Right atrium auricular region (tissue), 2 donors: Measurements from ENCODE around the gene CCDC136. TPM values are rescaled to one million over a fixed set of nuclear protein-coding genes. Genes with fewer than 3 reads are reported as not detected.

Source experiments
- DNase-seq: peaks from one replicate; pipeline ENCODE4 v3.0.0-alpha.2; 2019; ENCODE audit warnings: low spot score
- H3K27ac ChIP-seq, 2 donors: fragments of 200-600 bp; sonication (generic); 1 replicate in 1 of 2; 2 replicates in 1 of 2; pipeline ENCODE4 v1.5.1; 2016 to 2019
- H3K27me3 ChIP-seq, 2 donors: fragments of 200-600 bp; sonication (generic); one replicate each; pipeline versions ENCODE4 v1.5.1 to v1.6.0; 2017 to 2019
- H3K36me3 ChIP-seq: fragments of 200-600 bp; sonication (generic); one replicate; pipeline ENCODE4 v1.5.1; 2016
- H3K4me1 ChIP-seq, 2 donors: fragments of 200-600 bp; sonication (generic); one replicate each; pipeline versions ENCODE4 v1.5.1 to v1.6.0; 2017 to 2019
- H3K4me3 ChIP-seq, 2 donors: fragments of 200-600 bp; sonication (generic); 1 replicate in 1 of 2; 2 replicates in 1 of 2; pipeline ENCODE4 v1.5.1; 2017 to 2019; ENCODE audit warnings: mild to moderate bottlenecking in 1 of 2, moderate library complexity in 1 of 2
- H3K9me3 ChIP-seq, 2 donors: fragments of 200-600 bp; sonication (generic); one replicate each; pipeline ENCODE4 v1.5.1; 2019
- total RNA-seq, 2 donors: library from RNA; depleted of rRNA; stranded (reverse); fragments of >200 nt; gene quantifications; one replicate each; pipeline ENCODE4 v1.1.0, GENCODE V29; 2016
- TF ChIP-seq, protein P1 (sequence below), 2 donors: fragments of 200-600 bp; sonication (generic); IDR thresholded peaks; one replicate each; pipeline ENCODE4 v1.5.1; 2019; ENCODE audit warnings: antibody characterized with exemption in 2 of 2

CCDC136 gene
- total RNA-seq, 2 donors from 2014 or later, result 2.6 to 8.5 TPM

GRCh38 chr7:128852537-128853254 lies 60.9 kb downstream of the CCDC136 start:
- TF ChIP-seq, protein P1, sequence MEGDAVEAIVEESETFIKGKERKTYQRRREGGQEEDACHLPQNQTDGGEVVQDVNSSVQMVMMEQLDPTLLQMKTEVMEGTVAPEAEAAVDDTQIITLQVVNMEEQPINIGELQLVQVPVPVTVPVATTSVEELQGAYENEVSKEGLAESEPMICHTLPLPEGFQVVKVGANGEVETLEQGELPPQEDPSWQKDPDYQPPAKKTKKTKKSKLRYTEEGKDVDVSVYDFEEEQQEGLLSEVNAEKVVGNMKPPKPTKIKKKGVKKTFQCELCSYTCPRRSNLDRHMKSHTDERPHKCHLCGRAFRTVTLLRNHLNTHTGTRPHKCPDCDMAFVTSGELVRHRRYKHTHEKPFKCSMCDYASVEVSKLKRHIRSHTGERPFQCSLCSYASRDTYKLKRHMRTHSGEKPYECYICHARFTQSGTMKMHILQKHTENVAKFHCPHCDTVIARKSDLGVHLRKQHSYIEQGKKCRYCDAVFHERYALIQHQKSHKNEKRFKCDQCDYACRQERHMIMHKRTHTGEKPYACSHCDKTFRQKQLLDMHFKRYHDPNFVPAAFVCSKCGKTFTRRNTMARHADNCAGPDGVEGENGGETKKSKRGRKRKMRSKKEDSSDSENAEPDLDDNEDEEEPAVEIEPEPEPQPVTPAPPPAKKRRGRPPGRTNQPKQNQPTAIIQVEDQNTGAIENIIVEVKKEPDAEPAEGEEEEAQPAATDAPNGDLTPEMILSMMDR (IDR thresholded peaks at IDR 0.05), result no peak
- Histone ChIP-seq H3K4me1 (no peaks in the 10 kb centered on the region), H3K27me3 (no peaks in the 10 kb centered on the region), H3K27ac (no peak overlapping the region), H3K9me3 (no peaks in the 10 kb centered on the region), H3K4me3 (no peak overlapping the region), H3K36me3 (peaks cover 96% of the 10 kb centered on the region)
- DNase-seq, result no peak

- H3K27me3 ChIP-seq, result no peaks in the 10 kb centered on the region
- H3K4me1 ChIP-seq, result peaks cover 0 to 6% of the 10 kb centered on the region in 2 donors
- H3K4me3 ChIP-seq, result no peak overlapping the region
- TF ChIP-seq, protein P1 (IDR thresholded peaks at IDR 0.05), result no peak
- no peaks in the 10 kb centered on the region for H3K9me3 ChIP-seq
- DNase-seq, result no peak
- no peak overlapping the region for H3K27ac ChIP-seq
- H3K36me3 ChIP-seq, result peaks cover 93% of the 10 kb centered on the region
Observed at GRCh38 chr7:128853799-128854198, 62.0 kb downstream of the CCDC136 start.

DNA sequence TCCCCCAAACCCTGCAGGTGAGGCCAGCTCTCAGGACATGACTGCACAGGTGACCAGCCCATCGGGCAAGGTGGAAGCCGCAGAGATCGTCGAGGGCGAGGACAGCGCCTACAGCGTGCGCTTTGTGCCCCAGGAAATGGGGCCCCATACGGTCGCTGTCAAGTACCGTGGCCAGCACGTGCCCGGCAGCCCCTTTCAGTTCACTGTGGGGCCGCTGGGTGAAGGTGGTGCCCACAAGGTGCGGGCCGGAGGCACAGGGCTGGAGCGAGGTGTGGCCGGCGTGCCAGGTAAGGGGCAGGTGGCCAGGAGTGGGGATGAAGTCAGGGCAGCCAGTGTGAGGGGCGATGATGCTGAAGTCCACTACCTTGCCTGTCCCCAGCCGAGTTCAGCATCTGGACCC lies 62.6 kb downstream of the CCDC136 start:
- Histone ChIP-seq H3K9me3 (no peaks in the 10 kb centered on the region), H3K27ac (no peak overlapping the region), H3K36me3 (peaks cover 90% of the 10 kb centered on the region), H3K4me1 (peaks cover 0 to 12% of the 10 kb centered on the region in 2 donors), H3K27me3 (no peaks in the 10 kb centered on the region), H3K4me3 (no peak overlapping the region)
- TF ChIP-seq, protein P1 (IDR thresholded peaks at IDR 0.05), result no peak
- no peak for DNase-seq

GRCh38 chr7:128855559-128855958 lies 63.8 kb downstream of the CCDC136 start:
- Histone ChIP-seq H3K27me3 (no peaks in the 10 kb centered on the region), H3K27ac (no peak overlapping the region), H3K4me1 (peaks cover 0 to 24% of the 10 kb centered on the region in 2 donors), H3K9me3 (no peaks in the 10 kb centered on the region), H3K4me3 (no peak overlapping the region), H3K36me3 (peaks cover 78% of the 10 kb centered on the region)
- DNase-seq, result no peak
- TF ChIP-seq, protein P1 (IDR thresholded peaks at IDR 0.05), result no peak

GRCh38 chr7:128856001-128856718 lies 64.4 kb downstream of the CCDC136 start:
- Histone ChIP-seq H3K4me3 (no peak overlapping the region), H3K9me3 (no peaks in the 10 kb centered on the region), H3K27me3 (no peaks in the 10 kb centered on the region), H3K4me1 (peaks cover 0 to 30% of the 10 kb centered on the region in 2 donors), H3K27ac (no peak overlapping the region), H3K36me3 (peaks cover 72% of the 10 kb centered on the region)
- TF ChIP-seq, protein P1 (IDR thresholded peaks at IDR 0.05), result no peak
- DNase-seq, result no peak
